Lower leg skin (tissue), 3 donors: ENCODE measurements around the gene ZBTB12.

Source experiments
- POLR2A ChIP-seq, 2 donors: fragments of 450-650 bp; IDR thresholded peaks; one replicate each; pipeline ENCODE4 v1.6.1; 2016 to 2017; ENCODE audit warnings: antibody characterized with exemption in 2 of 2, mild to moderate bottlenecking in 1 of 2, moderate library complexity in 1 of 2
- TF ChIP-seq, protein P1 (sequence below), 3 donors: fragments of 450-650 bp; IDR thresholded peaks; one replicate each; pipeline ENCODE4 v1.5.1; 2016; ENCODE audit warnings: antibody characterized with exemption in 3 of 3, mild to moderate bottlenecking in 3 of 3, moderate library complexity in 2 of 3

DNA sequence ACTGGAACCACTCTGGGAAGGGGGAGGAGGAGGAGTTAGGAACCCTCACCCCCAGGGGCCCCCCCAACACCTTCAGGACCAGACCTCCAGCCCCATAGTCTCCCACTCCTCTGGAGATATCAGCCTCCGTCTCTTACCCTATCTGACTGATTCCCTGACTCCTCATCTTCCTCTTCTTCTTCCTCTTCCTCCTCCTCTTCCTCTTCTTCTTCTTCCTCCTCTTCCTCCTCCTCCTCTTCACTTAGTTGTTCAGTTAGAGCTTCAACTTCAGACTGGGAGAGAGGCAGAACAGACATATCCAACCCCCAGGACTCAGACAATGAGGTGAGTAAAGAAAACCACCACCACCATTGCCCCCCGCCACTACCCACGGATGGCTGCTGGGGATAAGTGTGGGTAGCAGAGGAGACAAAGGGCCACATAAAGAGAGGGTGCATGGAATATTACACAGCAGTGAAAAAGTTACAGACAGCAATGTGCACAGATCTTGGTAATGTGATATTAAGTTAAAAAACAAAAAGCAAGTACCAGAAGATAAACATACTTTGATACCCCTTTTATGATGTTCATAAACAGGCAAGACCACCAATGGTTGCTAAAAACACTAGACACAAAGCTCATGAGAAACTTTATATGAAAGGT lies 12.4 kb downstream of the ZBTB12 start:
- TF ChIP-seq, protein P1, sequence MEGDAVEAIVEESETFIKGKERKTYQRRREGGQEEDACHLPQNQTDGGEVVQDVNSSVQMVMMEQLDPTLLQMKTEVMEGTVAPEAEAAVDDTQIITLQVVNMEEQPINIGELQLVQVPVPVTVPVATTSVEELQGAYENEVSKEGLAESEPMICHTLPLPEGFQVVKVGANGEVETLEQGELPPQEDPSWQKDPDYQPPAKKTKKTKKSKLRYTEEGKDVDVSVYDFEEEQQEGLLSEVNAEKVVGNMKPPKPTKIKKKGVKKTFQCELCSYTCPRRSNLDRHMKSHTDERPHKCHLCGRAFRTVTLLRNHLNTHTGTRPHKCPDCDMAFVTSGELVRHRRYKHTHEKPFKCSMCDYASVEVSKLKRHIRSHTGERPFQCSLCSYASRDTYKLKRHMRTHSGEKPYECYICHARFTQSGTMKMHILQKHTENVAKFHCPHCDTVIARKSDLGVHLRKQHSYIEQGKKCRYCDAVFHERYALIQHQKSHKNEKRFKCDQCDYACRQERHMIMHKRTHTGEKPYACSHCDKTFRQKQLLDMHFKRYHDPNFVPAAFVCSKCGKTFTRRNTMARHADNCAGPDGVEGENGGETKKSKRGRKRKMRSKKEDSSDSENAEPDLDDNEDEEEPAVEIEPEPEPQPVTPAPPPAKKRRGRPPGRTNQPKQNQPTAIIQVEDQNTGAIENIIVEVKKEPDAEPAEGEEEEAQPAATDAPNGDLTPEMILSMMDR (IDR thresholded peaks at IDR 0.05), result no peak
- TF ChIP-seq POLR2A (IDR thresholded peaks at IDR 0.05), result no peak
